Testis (tissue), 3 donors: ENCODE data around the gene RFLNA. TPM values are rescaled to one million over a fixed set of nuclear protein-coding genes. Genes with fewer than 3 reads are reported as not detected.

Source experiments
- DNase-seq: peaks from one replicate; pipeline ENCODE4 v3.0.0-alpha.2; 2019
- H3K27ac ChIP-seq, 2 donors: fragments of 200-600 bp; sonication (generic); one replicate each; pipeline ENCODE4 v1.5.1; 2019
- H3K27me3 ChIP-seq: fragments of 200-600 bp; sonication (generic); one replicate; pipeline ENCODE4 v1.5.1; 2019
- H3K36me3 ChIP-seq: fragments of 200-600 bp; sonication (generic); one replicate; pipeline ENCODE4 v1.5.1; 2017; ENCODE audit warnings: low read depth; ENCODE audit errors: missing control alignments
- H3K4me1 ChIP-seq: fragments of 200-600 bp; sonication (generic); one replicate; pipeline ENCODE4 v1.5.1; 2019
- H3K4me3 ChIP-seq, 2 donors: fragments of 200-600 bp; sonication (generic); one replicate each; pipeline ENCODE4 v1.5.1; 2017 to 2019
- H3K9me3 ChIP-seq: fragments of 200-600 bp; sonication (generic); one replicate; pipeline ENCODE4 v1.5.1; 2017
- CTCF ChIP-seq, 3 experiments: fragments of 450-650 bp in 2 of 3; fragments of 200-600 bp in 1 of 3; sonication (generic) in 1 of 3; IDR thresholded peaks; one replicate each; pipeline ENCODE4 v1.5.1; 2016 to 2019; ENCODE audit warnings: antibody characterized with exemption in 3 of 3, mild to moderate bottlenecking in 2 of 3, moderate library complexity in 1 of 3
- POLR2A ChIP-seq: fragments of 450-650 bp; IDR thresholded peaks from one replicate; pipeline ENCODE4 v1.6.1; 2017; ENCODE audit warnings: antibody characterized with exemption, mild to moderate bottlenecking, moderate library complexity
- WGBS, 2 donors: methylation state at CpG; one replicate each; pipeline ENCODE4 v1.1.5; 2018; 5-methylcytosine and 5-hydroxymethylcytosine counted together
- intact Hi-C: fragments of 100-400 bp; cut with DNase I; formaldehyde crosslinking; loops from one replicate; pipeline ENCODE4 v1.15.1; 2023; ENCODE audit warnings: low total_unique reads
- polyA plus RNA-seq: library from polyadenylated mRNA; stranded (reverse); fragments of 350-450 nt; fragmentation: Illumina TruSeq; extraction: RNeasy Lipid Tissue Mini Kit (QIAGEN cat#74804); gene quantifications from one replicate; pipeline ENCODE4 v1.2.3, GENCODE V29; 2014; ENCODE audit warnings: low read depth, low replicate concordance; ENCODE audit not compliant: insufficient read depth
- total RNA-seq, 2 donors: library from RNA; depleted of rRNA; stranded (reverse); fragments of >200 nt; gene quantifications; one replicate each; pipeline ENCODE4 v1.2.3, GENCODE V29; 2016

The RFLNA gene
- total and polyA plus RNA-seq, 3 donors from 2014 or later: 0.31 to 0.80 (median 0.68) TPM

- Histone ChIP-seq H3K27ac (no peak overlapping the region), H3K4me3 (no peak overlapping the region), H3K27me3 (no peaks in the 10 kb centered on the region), H3K36me3 (no peaks in the 10 kb centered on the region), H3K9me3 (no peaks in the 10 kb centered on the region), H3K4me1 (no peaks in the 10 kb centered on the region)
- TF ChIP-seq CTCF (IDR thresholded peaks at IDR 0.05) (no peak), POLR2A (no peak)
- DNase-seq: no peak
- 91 to 100% methylated on average over 3 of the region's 3 CpGs for WGBS, 2 donors
- intact Hi-C loops: no loop called here
Measured at GRCh38 chr12:124310785-124311184, 15.9 kb downstream of the RFLNA start.

GRCh38 chr12:124311292-124312109, 16.6 kb downstream of the RFLNA start:
- Histone ChIP-seq H3K4me3 (no peak overlapping the region), H3K27me3 (no peaks in the 10 kb centered on the region), H3K9me3 (no peaks in the 10 kb centered on the region), H3K4me1 (no peaks in the 10 kb centered on the region), H3K27ac (no peak overlapping the region), H3K36me3 (no peaks in the 10 kb centered on the region)
- DNase-seq: no peak
- 86 to 92% methylated on average over 7 to 17 of the region's 17 CpGs for WGBS, 2 donors
- intact Hi-C loops: no loop called here
- no peak for TF ChIP-seq POLR2A

GRCh38 chr12:124312601-124313000, 17.7 kb downstream of the RFLNA start:
- H3K4me3 ChIP-seq: no peak overlapping the region
- intact Hi-C loops: no loop called here

GRCh38 chr12:124314207-124314606, 19.3 kb downstream of the RFLNA start:
- Histone ChIP-seq H3K4me1 (no peaks in the 10 kb centered on the region), H3K4me3 (no peak overlapping the region), H3K27ac (no peak overlapping the region), H3K9me3 (no peaks in the 10 kb centered on the region), H3K27me3 (no peaks in the 10 kb centered on the region), H3K36me3 (no peaks in the 10 kb centered on the region)
- DNase-seq: no peak
- TF ChIP-seq CTCF (IDR thresholded peaks at IDR 0.05) (no peak), POLR2A (no peak)
- WGBS, 2 donors: 89 to 92% methylated on average over 19 to 30 of the region's 30 CpGs
- intact Hi-C loops: no loop called here

More at GRCh38 chr12:124312601-124313000, 17.7 kb downstream of the RFLNA start:
- H3K27me3 ChIP-seq: no peaks in the 10 kb centered on the region
- H3K4me1 ChIP-seq: no peaks in the 10 kb centered on the region
- DNase-seq: no peak
- H3K27ac ChIP-seq: no peak overlapping the region
- TF ChIP-seq POLR2A (no peak), CTCF (IDR thresholded peaks at IDR 0.05) (no peak)
- no peaks in the 10 kb centered on the region for H3K9me3 ChIP-seq
- WGBS, 2 donors: 81 to 93% methylated on average over 4 to 6 of the region's 6 CpGs
- no peaks in the 10 kb centered on the region for H3K36me3 ChIP-seq

GRCh38 chr12:124314766-124315165, 19.9 kb downstream of the RFLNA start:
- no peaks in the 10 kb centered on the region for H3K27me3 ChIP-seq
- H3K4me1 ChIP-seq: no peaks in the 10 kb centered on the region
- H3K9me3 ChIP-seq: no peaks in the 10 kb centered on the region
- intact Hi-C loops: no loop called here
- H3K4me3 ChIP-seq: no peak overlapping the region
- no peak overlapping the region for H3K27ac ChIP-seq
- TF ChIP-seq POLR2A: no peak
- no peak for TF ChIP-seq CTCF (IDR thresholded peaks at IDR 0.05)
- H3K36me3 ChIP-seq: no peaks in the 10 kb centered on the region
- WGBS, 2 donors: 78 to 80% methylated on average over 8 to 9 of the region's 9 CpGs
- DNase-seq: no peak
